Measurements from ENCODE around the gene MAGEL2. TPM values are rescaled to one million over a fixed set of nuclear protein-coding genes. Genes with fewer than 3 reads are reported as not detected.
A peak's percentile ranks its signal among the peaks of the same experiment; 100 is the strongest.

Gene MAGEL2
- total RNA-seq, 1 experiment from 2014 or later, result 9.2 TPM

DNA sequence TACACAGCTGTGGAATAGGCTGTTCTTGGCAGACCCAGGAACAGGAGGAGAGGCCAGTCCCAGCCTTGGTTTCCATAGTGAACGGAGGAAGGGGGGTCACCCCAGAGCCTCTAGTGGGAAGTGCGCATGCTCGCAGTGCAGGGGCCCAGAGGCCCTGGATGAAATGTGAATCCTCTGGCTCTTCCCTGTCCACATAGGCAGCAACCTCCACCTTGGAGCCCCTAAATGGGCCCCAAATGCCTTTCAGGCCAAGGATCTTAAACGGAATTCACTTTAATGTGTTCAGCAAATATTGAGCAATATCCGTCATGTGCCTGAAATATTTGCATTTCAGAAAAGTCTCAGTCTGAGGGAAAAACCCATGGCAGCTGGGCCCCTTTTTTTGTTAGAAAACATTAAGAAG, 42.8 kb upstream of the MAGEL2 start:
- no peak overlapping the region for H3K27ac Mint-ChIP-seq
- Histone ChIP-seq H2AFZ (ENCODE audit: low read length) (no peak overlapping the region), H4K5ac (ENCODE audit: insufficient read length, low read depth, low read length) (no peak overlapping the region), H2BK20ac (ENCODE audit: low read depth, low read length, poor library complexity, severe bottlenecking) (no peak overlapping the region), H3K4me1 (ENCODE audit: insufficient read depth, low read length) (no peaks in the 10 kb centered on the region), H2BK120ac (ENCODE audit: low read depth, low read length, poor library complexity, severe bottlenecking) (no peak overlapping the region), H2AK5ac (ENCODE audit: insufficient read length, low read length) (no peak overlapping the region), H3K9ac (ENCODE audit: extremely low read depth, insufficient read length, low read length) (no peak overlapping the region), H3T11ph (ENCODE audit: low read length) (no peak overlapping the region), H3K27ac (ENCODE audit: insufficient read length, low read depth, low read length) (no peak overlapping the region), H3K18ac (ENCODE audit: insufficient read length, low read depth, low read length) (no peak overlapping the region), H4K91ac (ENCODE audit: insufficient read length, low read depth, low read length) (no peak overlapping the region), H3K27me3 (ENCODE audit: insufficient read depth, low read length) (no peaks in the 10 kb centered on the region), H3K79me2 (ENCODE audit: insufficient read depth, low read length) (no peaks in the 10 kb centered on the region), H3K9me3 (ENCODE audit: control insufficient read depth, low read depth, low read length) (peaks cover 58% of the 10 kb centered on the region), H3K23me2 (ENCODE audit: insufficient read length, low read depth, low read length, poor library complexity, severe bottlenecking) (no peaks in the 10 kb centered on the region), H2BK5ac (ENCODE audit: insufficient read length, low read length) (no peak overlapping the region), H3K14ac (ENCODE audit: insufficient read depth, low read length) (no peak overlapping the region), H3K4me2 (ENCODE audit: insufficient read depth, insufficient read length, low read length) (no peak overlapping the region), H3K4ac (ENCODE audit: low read depth, low read length) (no peak overlapping the region), H2BK12ac (ENCODE audit: insufficient read length, low read depth, low read length) (no peak overlapping the region), H4K20me1 (ENCODE audit: control insufficient read depth, insufficient read depth, insufficient read length) (no peaks in the 10 kb centered on the region), H4K8ac (replicated peaks; ENCODE audit: insufficient read length, low read depth, low read length) (no peak overlapping the region), H2BK15ac (ENCODE audit: low read depth, low read length) (no peak overlapping the region), H3K79me1 (ENCODE audit: insufficient read depth, low read depth, low read length, poor library complexity, severe bottlenecking) (no peaks in the 10 kb centered on the region), H3K56ac (ENCODE audit: insufficient read length, low read depth, low read length) (no peak overlapping the region), H3K23ac (ENCODE audit: insufficient read length, low read depth, low read length) (no peak overlapping the region)
- peak; percentile 61 for DNase-seq
- peaks cover 5 to 9% (median 6%) of the 10 kb centered on the region in 3 experiments; a peak in 6 of 7 replicates for H3K36me3 Mint-ChIP-seq (ENCODE audit: insufficient read depth in 1 of 3, low read depth in 3 of 3)
- peaks cover 4% of the 10 kb centered on the region for H3K27me3 Mint-ChIP-seq (ENCODE audit: low read depth)
- WGBS (ENCODE audit: extremely low coverage, insufficient read length, low lambda C conversion rate), result no CpG with 5 or more reads among the region's 5 CpGs
- TF ChIP-seq, protein P1, sequence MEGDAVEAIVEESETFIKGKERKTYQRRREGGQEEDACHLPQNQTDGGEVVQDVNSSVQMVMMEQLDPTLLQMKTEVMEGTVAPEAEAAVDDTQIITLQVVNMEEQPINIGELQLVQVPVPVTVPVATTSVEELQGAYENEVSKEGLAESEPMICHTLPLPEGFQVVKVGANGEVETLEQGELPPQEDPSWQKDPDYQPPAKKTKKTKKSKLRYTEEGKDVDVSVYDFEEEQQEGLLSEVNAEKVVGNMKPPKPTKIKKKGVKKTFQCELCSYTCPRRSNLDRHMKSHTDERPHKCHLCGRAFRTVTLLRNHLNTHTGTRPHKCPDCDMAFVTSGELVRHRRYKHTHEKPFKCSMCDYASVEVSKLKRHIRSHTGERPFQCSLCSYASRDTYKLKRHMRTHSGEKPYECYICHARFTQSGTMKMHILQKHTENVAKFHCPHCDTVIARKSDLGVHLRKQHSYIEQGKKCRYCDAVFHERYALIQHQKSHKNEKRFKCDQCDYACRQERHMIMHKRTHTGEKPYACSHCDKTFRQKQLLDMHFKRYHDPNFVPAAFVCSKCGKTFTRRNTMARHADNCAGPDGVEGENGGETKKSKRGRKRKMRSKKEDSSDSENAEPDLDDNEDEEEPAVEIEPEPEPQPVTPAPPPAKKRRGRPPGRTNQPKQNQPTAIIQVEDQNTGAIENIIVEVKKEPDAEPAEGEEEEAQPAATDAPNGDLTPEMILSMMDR (conservative IDR thresholded peaks at IDR 0.05), result no peak
- H3K4me3 Mint-ChIP-seq, result no peak overlapping the region
- peaks cover 10 to 11% of the 10 kb centered on the region in 2 experiments for H3K4me1 Mint-ChIP-seq
- H3K9me3 Mint-ChIP-seq, result peaks cover 67% of the 10 kb centered on the region in 2 experiments

All from H9 (cell line).